Smooth muscle cell (in vitro differentiated cells): ENCODE measurements around the gene FSIP1. TPM values are rescaled to one million over a fixed set of nuclear protein-coding genes. Genes with fewer than 3 reads are reported as not detected.

Source experiments
- DNase-seq: peaks from one replicate; lab custom pipeline; 2025; ENCODE audit not compliant: unreplicated experiment; lab: John Stamatoyannopoulos, UW
- H2AFZ ChIP-seq: fragments of 200-600 bp; sonication (generic); 2 replicates; pipeline ENCODE4 v1.6.0; 2016; ENCODE audit warnings: antibody characterized with exemption, low read depth, mild to moderate bottlenecking
- H3F3A ChIP-seq: fragments of 200-600 bp; sonication (generic); 2 replicates; pipeline ENCODE4 v1.6.0; 2017; ENCODE audit warnings: antibody characterized with exemption, low read depth
- H3K27ac ChIP-seq: fragments of 200-600 bp; sonication (generic); 2 replicates; pipeline ENCODE4 v1.5.1; 2016; ENCODE audit warnings: low read depth, mild to moderate bottlenecking
- H3K27me3 ChIP-seq: fragments of 200-600 bp; sonication (generic); 2 replicates; pipeline ENCODE4 v1.6.1; 2016; ENCODE audit warnings: low read depth, mild to moderate bottlenecking
- H3K36me3 ChIP-seq: fragments of 200-600 bp; sonication (generic); 2 replicates; pipeline ENCODE4 v1.5.1; 2016; ENCODE audit warnings: low read depth
- H3K4me1 ChIP-seq: fragments of 200-600 bp; sonication (generic); 2 replicates; pipeline ENCODE4 v1.5.1; 2016; ENCODE audit warnings: low read depth
- H3K4me2 ChIP-seq: fragments of 200-600 bp; sonication (generic); 2 replicates; pipeline ENCODE4 v1.6.0; 2016; ENCODE audit warnings: mild to moderate bottlenecking
- H3K4me3 ChIP-seq: fragments of 200-600 bp; sonication (generic); 2 replicates; pipeline ENCODE4 v1.5.1; 2016; ENCODE audit warnings: mild to moderate bottlenecking
- H3K79me2 ChIP-seq: fragments of 200-600 bp; sonication (generic); 2 replicates; pipeline ENCODE4 v1.6.0; 2016; ENCODE audit warnings: low read depth, mild to moderate bottlenecking
- H3K9ac ChIP-seq: fragments of 200-600 bp; sonication (generic); 2 replicates; pipeline ENCODE4 v1.6.0; 2016; ENCODE audit warnings: low read depth
- H3K9me3 ChIP-seq: fragments of 200-600 bp; sonication (generic); replicated peaks from 2 replicates; pipeline ENCODE4 v1.5.1; 2016; ENCODE audit warnings: low read depth
- H4K20me1 ChIP-seq: fragments of 200-600 bp; sonication (generic); 2 replicates; pipeline ENCODE4 v1.6.0; 2016; ENCODE audit warnings: low read depth
- WGBS: methylation state at CpG from one replicate; pipeline ENCODE4 v1.1.7; 2016; ENCODE audit warnings: low lambda C conversion rate; 5-methylcytosine and 5-hydroxymethylcytosine counted together
- polyA plus RNA-seq: library from polyadenylated mRNA; unstranded; fragments of >200 nt; fragmentation: Nextera tagmentation; extraction: Ambion mirVana; gene quantifications from 2 replicates; pipeline ENCODE4 v1.2.1, GENCODE V29; 2016
- total RNA-seq: library from RNA; depleted of rRNA; stranded (reverse); fragments of >200 nt; gene quantifications from 2 replicates; pipeline ENCODE4 v1.2.3, GENCODE V29; 2014
- TF ChIP-seq, protein P1 (sequence below): fragments of 200-600 bp; sonication (generic); IDR thresholded peaks from 2 replicates; pipeline ENCODE4 v1.5.1; 2017; ENCODE audit warnings: borderline replicate concordance, mild to moderate bottlenecking, antibody characterized with exemption; ENCODE audit not compliant: insufficient read depth, poor library complexity, severe bottlenecking

The FSIP1 gene
- total and polyA plus RNA-seq, 2 experiments from 2014 or later = 0.13 to 0.43 TPM

GRCh38 chr15:39700375-39700700 is 82.3 kb downstream of the FSIP1 start:
- Histone ChIP-seq H3K4me3 (no peak overlapping the region), H3K36me3 (no peaks in the 10 kb centered on the region), H2AFZ (no peak overlapping the region), H4K20me1 (no peaks in the 10 kb centered on the region), H3K9ac (no peak overlapping the region), H3K27me3 (no peaks in the 10 kb centered on the region), H3F3A (no peaks in the 10 kb centered on the region), H3K9me3 (no peaks in the 10 kb centered on the region), H3K27ac (no peak overlapping the region), H3K4me1 (peaks cover 3% of the 10 kb centered on the region), H3K4me2 (no peak overlapping the region), H3K79me2 (no peaks in the 10 kb centered on the region)
- no peak for DNase-seq
- 96% methylated on average over 1 of the region's 1 CpG for WGBS
- TF ChIP-seq, protein P1, sequence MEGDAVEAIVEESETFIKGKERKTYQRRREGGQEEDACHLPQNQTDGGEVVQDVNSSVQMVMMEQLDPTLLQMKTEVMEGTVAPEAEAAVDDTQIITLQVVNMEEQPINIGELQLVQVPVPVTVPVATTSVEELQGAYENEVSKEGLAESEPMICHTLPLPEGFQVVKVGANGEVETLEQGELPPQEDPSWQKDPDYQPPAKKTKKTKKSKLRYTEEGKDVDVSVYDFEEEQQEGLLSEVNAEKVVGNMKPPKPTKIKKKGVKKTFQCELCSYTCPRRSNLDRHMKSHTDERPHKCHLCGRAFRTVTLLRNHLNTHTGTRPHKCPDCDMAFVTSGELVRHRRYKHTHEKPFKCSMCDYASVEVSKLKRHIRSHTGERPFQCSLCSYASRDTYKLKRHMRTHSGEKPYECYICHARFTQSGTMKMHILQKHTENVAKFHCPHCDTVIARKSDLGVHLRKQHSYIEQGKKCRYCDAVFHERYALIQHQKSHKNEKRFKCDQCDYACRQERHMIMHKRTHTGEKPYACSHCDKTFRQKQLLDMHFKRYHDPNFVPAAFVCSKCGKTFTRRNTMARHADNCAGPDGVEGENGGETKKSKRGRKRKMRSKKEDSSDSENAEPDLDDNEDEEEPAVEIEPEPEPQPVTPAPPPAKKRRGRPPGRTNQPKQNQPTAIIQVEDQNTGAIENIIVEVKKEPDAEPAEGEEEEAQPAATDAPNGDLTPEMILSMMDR = no peak

GRCh38 chr15:39699516-39700374 is 82.9 kb downstream of the FSIP1 start:
- no peaks in the 10 kb centered on the region for H3F3A ChIP-seq
- WGBS = 64% methylated on average over 3 of the region's 3 CpGs
- H3K9ac ChIP-seq = no peak overlapping the region
- H3K27me3 ChIP-seq = no peaks in the 10 kb centered on the region
- TF ChIP-seq, protein P1 = no peak
- H2AFZ ChIP-seq = no peak overlapping the region
- no peak overlapping the region for H3K27ac ChIP-seq
- DNase-seq = no peak
- H3K4me2 ChIP-seq = no peak overlapping the region
- no peaks in the 10 kb centered on the region for H3K36me3 ChIP-seq
- H3K4me3 ChIP-seq = no peak overlapping the region
- no peaks in the 10 kb centered on the region for H3K9me3 ChIP-seq
- H3K79me2 ChIP-seq = no peaks in the 10 kb centered on the region
- H4K20me1 ChIP-seq = no peaks in the 10 kb centered on the region
- peaks cover under 1% of the 10 kb centered on the region for H3K4me1 ChIP-seq

DNA sequence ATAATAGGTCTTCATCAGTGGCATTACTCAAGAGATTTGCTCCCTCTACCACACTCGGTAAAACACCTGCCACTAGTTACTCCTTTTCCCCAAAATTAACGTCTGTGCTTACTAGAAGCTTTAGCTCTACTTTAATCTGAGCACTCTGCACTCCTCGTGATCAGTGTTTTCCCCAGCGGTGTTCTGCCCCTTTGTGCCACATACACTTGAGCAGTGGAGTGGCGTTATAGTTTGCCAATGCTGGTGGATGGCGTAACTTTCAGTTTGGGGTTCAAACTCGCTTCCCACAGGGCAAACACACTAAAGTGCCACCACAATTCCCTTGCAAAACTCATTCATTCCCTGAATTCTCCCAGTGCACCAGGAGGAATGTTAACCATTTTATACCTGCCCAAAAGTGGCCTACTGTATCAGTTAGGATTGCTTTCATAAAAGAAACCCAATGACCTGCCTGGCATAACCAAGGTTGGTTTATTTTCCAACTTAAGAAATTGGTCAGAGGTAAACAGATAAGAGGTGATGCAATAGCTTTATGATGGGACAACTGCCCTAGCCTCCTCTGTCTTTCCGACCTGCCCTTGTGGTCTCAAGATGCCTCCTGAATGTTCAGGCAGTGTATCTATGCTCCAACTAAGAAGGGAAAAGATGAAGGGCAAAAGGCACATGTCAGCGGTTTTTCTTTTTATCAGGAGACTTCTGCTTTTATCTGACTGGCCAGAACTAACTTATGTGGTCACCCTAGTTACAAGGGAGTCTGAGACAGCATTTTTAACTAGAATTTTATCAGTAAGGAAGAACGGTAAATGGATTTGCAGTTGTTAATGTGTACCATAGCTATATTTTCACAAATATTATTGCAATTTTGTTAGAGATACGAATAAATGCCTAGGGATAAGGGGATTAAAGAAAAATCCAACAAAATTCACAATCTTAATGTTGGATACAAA is 83.9 kb downstream of the FSIP1 start:
- no peaks in the 10 kb centered on the region for H3K27me3 ChIP-seq
- H3K4me3 ChIP-seq = no peak overlapping the region
- no peaks in the 10 kb centered on the region for H3K79me2 ChIP-seq
- H2AFZ ChIP-seq = no peak overlapping the region
- H3K9me3 ChIP-seq = no peaks in the 10 kb centered on the region
- no peak overlapping the region for H3K9ac ChIP-seq
- TF ChIP-seq, protein P1 = no peak
- no peaks in the 10 kb centered on the region for H3F3A ChIP-seq
- no peaks in the 10 kb centered on the region for H3K36me3 ChIP-seq
- no peak for DNase-seq
- no peak overlapping the region for H3K27ac ChIP-seq
- H3K4me2 ChIP-seq = no peak overlapping the region
- peaks cover 3% of the 10 kb centered on the region for H3K4me1 ChIP-seq
- no peaks in the 10 kb centered on the region for H4K20me1 ChIP-seq
- 81% methylated on average over 11 of the region's 11 CpGs for WGBS
